Measurements from ENCODE around the gene KAT2A. TPM values are rescaled to one million over a fixed set of nuclear protein-coding genes. Genes with fewer than 3 reads are reported as not detected.
"Not testable (repeated sequence)": the region's sequence is repeated elsewhere in the genome, so short reads cannot be mapped to it uniquely, and the experiment has no call there.

The KAT2A gene
- total and polyA plus RNA-seq, 2 donors from 2014 or later: 38.6 TPM

DNA sequence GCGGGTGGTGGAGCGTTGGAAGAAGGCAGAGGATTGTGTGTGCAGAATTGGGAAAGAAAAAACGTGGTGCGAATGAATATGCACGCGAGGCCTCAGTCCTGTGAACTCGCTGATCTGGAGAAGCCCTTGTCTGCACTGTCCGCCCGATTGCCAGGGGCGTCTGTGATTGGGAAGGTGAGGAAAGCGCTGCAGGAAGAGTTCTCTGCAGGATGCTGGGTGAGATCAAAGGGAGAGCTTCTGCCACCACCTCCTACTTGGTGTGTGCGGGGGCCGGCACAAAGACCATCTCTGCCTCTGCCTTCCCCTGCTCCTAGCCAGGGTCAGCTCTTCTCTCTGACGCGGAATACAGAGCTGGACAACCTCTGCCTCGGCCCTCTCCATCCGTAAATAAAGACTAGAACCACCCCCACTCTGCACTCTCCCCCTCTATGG lies 34.5 kb upstream of the KAT2A start:
- intact Hi-C loops (cut with DNase I): no loop called here
- no peak for FAIRE-seq
- no peak overlapping the region for H3K27ac ChIP-seq (ENCODE audit: low read depth in 2 of 2, low read length in 2 of 2)

GRCh38 chr17:42153919-42154742 lies 33.0 kb upstream of the KAT2A start:
- peak overlapping the region; percentile 82 to 98 (median 98) for H3K9ac ChIP-seq (ENCODE audit: low read length in 3 of 3)
- H3K4me3 ChIP-seq (ENCODE audit: low read length in 3 of 3): peak overlapping the region; percentile 93 to 97 (median 93)
- H3K27me3 ChIP-seq (ENCODE audit: control insufficient read depth, insufficient read depth, low read length): no peaks in the 10 kb centered on the region
- intact Hi-C loops (cut with DNase I): no loop called here
- no peak for FAIRE-seq
- H3K27ac ChIP-seq (ENCODE audit: low read depth in 2 of 2, low read length in 2 of 2): peak overlapping the region; percentile 73 to 76
- H3K4me1 ChIP-seq (ENCODE audit: control insufficient read depth in 2 of 3, insufficient read depth in 2 of 3, low read depth in 1 of 3, low read length in 3 of 3): peaks cover 0 to 18% (median 9%) of the 10 kb centered on the region in 3 donors
- TF ChIP-seq CTCF (IDR thresholded peaks at IDR 0.05; ENCODE audit: borderline replicate concordance, extremely low read depth, insufficient read depth): no peak
- H3K9me3 ChIP-seq (ENCODE audit: control insufficient read depth in 2 of 3, insufficient read depth in 1 of 3, low read length in 3 of 3): no peaks in the 10 kb centered on the region
- H3K36me3 ChIP-seq (ENCODE audit: control insufficient read depth in 2 of 3, insufficient read depth in 3 of 3, low read length in 3 of 3): no peaks in the 10 kb centered on the region
- peak in 1 of 5 donors; percentile 54 for DNase-seq

More for the DNA sequence above, 34.5 kb upstream of the KAT2A start:
- H3K9me3 ChIP-seq (ENCODE audit: control insufficient read depth in 2 of 3, insufficient read depth in 1 of 3, low read length in 3 of 3): no peaks in the 10 kb centered on the region
- peaks cover 0 to 18% (median 9%) of the 10 kb centered on the region in 3 donors for H3K4me1 ChIP-seq (ENCODE audit: control insufficient read depth in 2 of 3, insufficient read depth in 2 of 3, low read depth in 1 of 3, low read length in 3 of 3)
- no peak for TF ChIP-seq CTCF (IDR thresholded peaks at IDR 0.05; ENCODE audit: borderline replicate concordance, extremely low read depth, insufficient read depth)
- H3K9ac ChIP-seq (ENCODE audit: low read length in 3 of 3): peak overlapping the region in 1 of 3 donors; percentile 31
- DNase-seq: peak in 1 of 5 donors; percentile 48
- H3K4me3 ChIP-seq (ENCODE audit: low read length in 3 of 3): peak overlapping the region; percentile 53 to 61 (median 58)
- H3K27me3 ChIP-seq (ENCODE audit: control insufficient read depth, insufficient read depth, low read length): no peaks in the 10 kb centered on the region
- no peaks in the 10 kb centered on the region for H3K36me3 ChIP-seq (ENCODE audit: control insufficient read depth in 2 of 3, insufficient read depth in 3 of 3, low read length in 3 of 3)

- H3K9ac ChIP-seq (ENCODE audit: low read length in 3 of 3): no peak overlapping the region
- intact Hi-C loops (cut with DNase I): no loop called here
- H3K9me3 ChIP-seq (ENCODE audit: control insufficient read depth in 2 of 3, insufficient read depth in 1 of 3, low read length in 3 of 3): no peaks in the 10 kb centered on the region
- H3K27me3 ChIP-seq (ENCODE audit: control insufficient read depth, insufficient read depth, low read length): no peaks in the 10 kb centered on the region
- DNase-seq (no peak), FAIRE-seq (no peak)
- peaks cover 0 to 2% (median 2%) of the 10 kb centered on the region in 3 donors for H3K36me3 ChIP-seq (ENCODE audit: control insufficient read depth in 2 of 3, insufficient read depth in 3 of 3, low read length in 3 of 3)
- no peak for TF ChIP-seq CTCF (IDR thresholded peaks at IDR 0.05; ENCODE audit: borderline replicate concordance, extremely low read depth, insufficient read depth)
- H3K4me3 ChIP-seq (ENCODE audit: low read length in 3 of 3): no peak overlapping the region
- peaks cover 0 to 9% (median 0%) of the 10 kb centered on the region in 3 donors for H3K4me1 ChIP-seq (ENCODE audit: control insufficient read depth in 2 of 3, insufficient read depth in 2 of 3, low read depth in 1 of 3, low read length in 3 of 3)
- no peak overlapping the region for H3K27ac ChIP-seq (ENCODE audit: low read depth in 2 of 2, low read length in 2 of 2)
Measured at GRCh38 chr17:42146911-42147607, 25.9 kb upstream of the KAT2A start.

GRCh38 chr17:42143138-42143537 lies 22.0 kb upstream of the KAT2A start:
- H3K4me3 ChIP-seq (ENCODE audit: low read length in 3 of 3); FAIRE-seq; intact Hi-C loops (cut with DNase I); H3K9ac ChIP-seq (ENCODE audit: low read length in 3 of 3); H3K9me3 ChIP-seq (ENCODE audit: control insufficient read depth in 2 of 3, insufficient read depth in 1 of 3, low read length in 3 of 3); DNase-seq; H3K36me3 ChIP-seq (ENCODE audit: control insufficient read depth in 2 of 3, insufficient read depth in 3 of 3, low read length in 3 of 3); H3K27me3 ChIP-seq (ENCODE audit: control insufficient read depth, insufficient read depth, low read length): not testable (repeated sequence)
- Histone ChIP-seq H3K4me1 (ENCODE audit: control insufficient read depth in 2 of 3, insufficient read depth in 2 of 3, low read depth in 1 of 3, low read length in 3 of 3) (peaks cover 0 to 29% (median 17%) of the 10 kb centered on the region in 3 donors), H3K27ac (ENCODE audit: low read depth in 2 of 2, low read length in 2 of 2) (peak overlapping the region in 1 of 2 donors; percentile 59)
